Measurements from ENCODE around the gene RMI2. TPM values are rescaled to one million over a fixed set of nuclear protein-coding genes. Genes with fewer than 3 reads are reported as not detected.
A peak's percentile ranks its signal among the peaks of the same experiment; 100 is the strongest.

Gene RMI2
- total and polyA plus RNA-seq, 9 of the 15 experiments (the other 6 are each of a cell fraction or from before 2014, with no cell fraction given) = 8.0 to 43.4 (median 32.5) TPM

DNA sequence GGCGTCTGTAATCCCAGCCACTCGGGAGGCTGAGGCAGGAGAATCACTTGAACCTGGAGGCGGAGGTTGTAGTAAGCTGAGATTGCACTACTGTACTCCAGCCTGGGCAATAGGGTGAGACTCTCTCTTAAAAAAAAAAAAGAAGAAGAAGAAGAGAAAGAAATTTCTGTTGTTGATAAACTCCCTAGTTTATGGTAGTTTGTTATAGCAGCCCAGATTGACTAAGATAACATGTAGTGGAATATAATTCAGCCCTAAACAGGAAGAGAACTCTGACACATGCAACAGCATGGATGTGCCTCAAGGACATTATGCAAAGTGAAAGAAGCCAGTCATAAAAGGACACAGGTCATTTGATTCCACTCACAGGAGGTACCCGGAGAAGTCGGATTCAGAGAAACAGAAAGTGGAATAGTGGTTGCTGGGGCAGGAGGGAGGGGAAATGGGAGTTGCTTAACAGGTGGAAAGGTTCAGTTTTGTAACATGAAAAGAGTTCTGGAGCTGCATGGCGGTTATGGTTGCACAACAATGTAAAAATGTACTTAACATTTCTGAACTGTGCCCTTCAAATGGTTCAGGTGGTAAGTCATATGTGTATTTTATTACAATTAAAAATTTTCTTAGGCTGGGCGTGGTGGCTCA, 38.1 kb upstream of the RMI2 start:
- Histone ChIP-seq H3K27me3 (ENCODE audit: control insufficient read depth in 2 of 2, insufficient read depth in 2 of 2, low read length in 2 of 2) (peaks cover 0 to 6% of the 10 kb centered on the region in 2 experiments; a peak in 2 of 5 replicates), H3K79me2 (ENCODE audit: control insufficient read depth, insufficient read depth, low read length) (no peaks in the 10 kb centered on the region), H2AFZ (ENCODE audit: low read depth, low read length) (no peak overlapping the region), H3K4me1 (replicated peaks in 1 of 2; ENCODE audit: control insufficient read depth in 2 of 2, insufficient read depth in 2 of 2, low read length in 2 of 2) (peaks cover 3 to 15% of the 10 kb centered on the region in 2 experiments; a peak in 3 of 5 replicates), H3K4me3 (no peak overlapping the region), H3K9me3 (replicated peaks; ENCODE audit: control insufficient read depth, insufficient read depth, low read depth, low read length) (no peaks in the 10 kb centered on the region), H4K20me1 (replicated peaks; ENCODE audit: control insufficient read depth, insufficient read depth, low read length) (no peaks in the 10 kb centered on the region), H3K9ac (ENCODE audit: insufficient read depth in 1 of 2, low read depth in 2 of 2, low read length in 2 of 2) (no peak overlapping the region), H3K27ac (ENCODE audit: extremely low read depth, low read depth, low read length) (no peak overlapping the region), H3K4me2 (ENCODE audit: insufficient read depth, low read length) (no peak overlapping the region), H3K9me1 (ENCODE audit: control insufficient read depth, insufficient read depth, low read length) (no peaks in the 10 kb centered on the region), H3K36me3 (ENCODE audit: control insufficient read depth, insufficient read depth, low read length) (no peaks in the 10 kb centered on the region)
- intact Hi-C loops (cut with micrococcal nuclease) (no loop called here), in situ Hi-C loops (cut with MboI) (no loop called here)
- no TSS peak for BruUV-seq (replicated peaks)
- 7% methylated on average over 6 of the region's 7 CpGs for WGBS (ENCODE audit: insufficient coverage, low coverage, missing lambda C conversion rate)
- POLR2A ChIA-PET = no interaction called here
- FAIRE-seq (no peak), DNase-seq (ENCODE audit: extremely low read depth in 1 of 4, low spot score in 3 of 4) (no peak), ATAC-seq (no peak)
- CTCF ChIA-PET (ENCODE audit: low intra/inter-chr PET ratio) = no interaction called here
- TF ChIP-seq POLR3A (IDR thresholded peaks at IDR 0.05; ENCODE audit: borderline replicate concordance, extremely low read depth, insufficient read depth, insufficient read length) = no peak
- peak; percentile 79 for TF ChIP-seq ZNF146 (CRISPR knock-in tag; IDR thresholded peaks at IDR 0.05; ENCODE audit: unreplicated experiment)
- TF ChIP-seq CEBPB (tag; IDR thresholded peaks at IDR 0.05) = peak; percentile 62
- no peak for TF ChIP-seq POLR2AphosphoS5 (IDR thresholded peaks at IDR 0.05; ENCODE audit: control insufficient read depth, insufficient read depth, low read depth, low read length)
- TF ChIP-seq CEBPG (CRISPR knock-in tag; IDR thresholded peaks at IDR 0.05) = no peak
- peak; percentile 37 to 61; a peak in 2 of 4 replicates for TF ChIP-seq CEBPG (tag; conservative IDR thresholded peaks at IDR 0.05 in 1 of 2, IDR thresholded peaks at IDR 0.05 in 1 of 2)
